ENCODE data around the gene MINDY4. TPM values are rescaled to one million over a fixed set of nuclear protein-coding genes. Genes with fewer than 3 reads are reported as not detected.

Gene MINDY4
- total and polyA plus RNA-seq, 2 of the 8 experiments (the other 6 are each of a cell fraction or from before 2014, with no cell fraction given): 1.3 to 3.6 TPM

- H2BK5ac ChIP-seq (ENCODE audit: low read depth, low read length): no peak overlapping the region
- H2BK20ac ChIP-seq (ENCODE audit: low read length): no peak overlapping the region
- H3K4me1 ChIP-seq (replicated peaks in 1 of 4; ENCODE audit: control insufficient read depth in 3 of 4, insufficient read depth in 4 of 4, low read length in 3 of 4): no peaks in the 10 kb centered on the region; a peak in 1 of 7 replicates
- H3K18ac ChIP-seq (ENCODE audit: extremely low read depth, low read length): no peak overlapping the region
- no peak overlapping the region for H2BK12ac ChIP-seq (ENCODE audit: low read depth, low read length)
- no peak overlapping the region for H3K4me3 ChIP-seq (ENCODE audit: extremely low read depth in 1 of 4, insufficient read depth in 2 of 4, low read depth in 3 of 4, low read length in 4 of 4)
- no peak overlapping the region for H4K5ac ChIP-seq (ENCODE audit: insufficient read length, low read depth, low read length)
- FAIRE-seq (no peak), DNase-seq (ENCODE audit: low read depth in 1 of 2, low spot score in 2 of 2) (no peak)
- H3K79me1 ChIP-seq (ENCODE audit: low read depth, low read length): no peaks in the 10 kb centered on the region
- H2AK5ac ChIP-seq (ENCODE audit: low read depth, low read length): no peak overlapping the region
- no peaks in the 10 kb centered on the region for H4K20me1 ChIP-seq (replicated peaks in 1 of 2; ENCODE audit: control insufficient read depth in 1 of 2, insufficient read depth in 2 of 2, low read length in 2 of 2)
- H2BK15ac ChIP-seq (ENCODE audit: low read length): no peak overlapping the region
- 86% methylated on average over 6 of the region's 6 CpGs; no CpG with 5 or more reads in 1 of the 2 experiments for WGBS, 2 experiments (ENCODE audit: extremely low coverage in 1 of 2, insufficient coverage in 1 of 2, insufficient read length in 1 of 2, insufficient replicate concordance in 2 of 2, low coverage in 1 of 2, low lambda C conversion rate in 2 of 2, missing lambda C conversion rate in 1 of 2)
- no peak overlapping the region for H3K4ac ChIP-seq (replicated peaks; ENCODE audit: insufficient read length, low read depth, low read length)
- no peaks in the 10 kb centered on the region for H3K23me2 ChIP-seq (ENCODE audit: low read depth, low read length)
- no peak overlapping the region for H3K9ac ChIP-seq (replicated peaks in 1 of 4; ENCODE audit: extremely low read depth in 1 of 4, low read depth in 3 of 4, low read length in 3 of 4)
- no peaks in the 10 kb centered on the region for H3K9me3 ChIP-seq (ENCODE audit: insufficient read depth in 2 of 2, low read depth in 1 of 2, low read length in 1 of 2)
- POLR2A ChIA-PET (ENCODE audit: partially characterized antibody): interaction anchor here (0.6 to 1.5 kb wide), 5 partner anchors 9 to 68 kb away, joined by 3 read pairs; no protein-coding TSS in a partner anchor
- H3K4me2 ChIP-seq (ENCODE audit: insufficient read depth in 1 of 2, low read depth in 2 of 2, low read length in 2 of 2): no peak overlapping the region
- no peak overlapping the region for H3K23ac ChIP-seq (ENCODE audit: insufficient read length)
- CTCF ChIA-PET (ENCODE audit: partially characterized antibody): interaction anchor here (0.6 to 4.1 kb wide), 35 partner anchors 9 to 455 kb away, joined by 3 to 31 read pairs (median 4); partner anchors contain the start of gene CRHR2
- H3K27ac ChIP-seq (ENCODE audit: low read depth, low read length): no peak overlapping the region
- no peak overlapping the region for H3K56ac ChIP-seq (replicated peaks; ENCODE audit: insufficient read length, low read depth, low read length)
- TF ChIP-seq ATF3 (IDR thresholded peaks at IDR 0.05; ENCODE audit: insufficient read depth, low read depth, low read length) (no peak), BCL11A (IDR thresholded peaks at IDR 0.05; ENCODE audit: low read depth in 2 of 2, low read length in 2 of 2) (no peak), RFX5 (IDR thresholded peaks at IDR 0.05; ENCODE audit: borderline replicate concordance, low read depth, low read length) (no peak)
- no peak overlapping the region for H2AFZ ChIP-seq (ENCODE audit: low read length)
- no peak overlapping the region for H4K91ac ChIP-seq (replicated peaks; ENCODE audit: insufficient read length, low read length)
- H3K27me3 ChIP-seq (replicated peaks in 1 of 4; ENCODE audit: control insufficient read depth in 3 of 4, extremely low read depth in 1 of 4, insufficient read depth in 3 of 4, low read length in 3 of 4): no peaks in the 10 kb centered on the region
- no peak overlapping the region for H4K8ac ChIP-seq (ENCODE audit: extremely low read depth, insufficient read depth, low read length)
- no peaks in the 10 kb centered on the region for H3K36me3 ChIP-seq (ENCODE audit: control insufficient read depth in 2 of 4, insufficient read depth in 4 of 4, low read length in 3 of 4)
- no peak overlapping the region for H2BK120ac ChIP-seq (replicated peaks; ENCODE audit: low read depth, low read length)
- H3K14ac ChIP-seq (ENCODE audit: insufficient read length): no peak overlapping the region
- H3K79me2 ChIP-seq (ENCODE audit: control insufficient read depth in 1 of 2, insufficient read depth in 2 of 2, low read length in 2 of 2): no peaks in the 10 kb centered on the region
Measured at GRCh38 chr7:30745261-30745941, 25.8 kb upstream of the MINDY4 start.

Measured in H1 (cell line).